Measurements from ENCODE around the gene ADAM22. TPM values are rescaled to one million over a fixed set of nuclear protein-coding genes. Genes with fewer than 3 reads are reported as not detected.

The ADAM22 gene
- polyA plus RNA-seq, 3 donors, result 12.1 to 14.0 (median 13.2) TPM

- no peak for DNase-seq
Measured at GRCh38 chr7:88215295-88215694, 281.2 kb downstream of the ADAM22 start.

- DNase-seq, result no peak
Measured at GRCh38 chr7:88216276-88216675, 282.2 kb downstream of the ADAM22 start.

DNA sequence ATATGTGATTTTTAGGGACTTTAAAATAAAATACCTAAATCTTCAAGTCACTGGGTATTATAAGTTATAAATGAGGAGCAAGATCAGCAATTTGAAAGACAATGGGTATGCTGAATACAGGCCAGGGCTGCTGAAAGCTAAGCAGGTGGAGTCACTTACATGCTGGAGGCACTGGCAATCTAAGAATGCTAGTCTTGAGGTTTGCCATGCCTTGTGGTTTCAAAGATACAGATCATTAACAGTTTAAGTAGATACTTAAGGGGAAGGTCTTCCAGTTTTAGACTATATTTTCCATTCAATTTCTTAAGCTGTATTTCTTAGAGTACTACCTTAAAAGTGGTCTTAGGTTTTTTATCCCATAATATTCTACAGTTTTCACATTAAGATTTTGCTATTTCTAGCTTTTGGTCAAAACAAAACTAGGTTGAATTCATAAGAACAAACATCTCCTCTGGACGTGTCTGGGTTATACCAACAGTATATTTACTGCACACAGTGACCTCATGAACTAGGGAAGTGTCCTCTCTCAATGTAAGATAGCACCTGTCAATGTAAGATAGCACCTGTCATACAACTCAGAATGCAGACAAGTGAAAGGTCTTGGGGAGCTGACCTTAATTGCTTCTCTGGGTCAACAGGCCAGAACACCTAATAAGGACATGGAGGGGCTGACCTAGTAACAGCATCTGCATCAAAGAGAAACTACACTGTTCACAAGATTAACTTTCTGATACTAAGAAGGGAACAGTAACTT, 283.8 kb downstream of the ADAM22 start:
- no peak for DNase-seq

DNA sequence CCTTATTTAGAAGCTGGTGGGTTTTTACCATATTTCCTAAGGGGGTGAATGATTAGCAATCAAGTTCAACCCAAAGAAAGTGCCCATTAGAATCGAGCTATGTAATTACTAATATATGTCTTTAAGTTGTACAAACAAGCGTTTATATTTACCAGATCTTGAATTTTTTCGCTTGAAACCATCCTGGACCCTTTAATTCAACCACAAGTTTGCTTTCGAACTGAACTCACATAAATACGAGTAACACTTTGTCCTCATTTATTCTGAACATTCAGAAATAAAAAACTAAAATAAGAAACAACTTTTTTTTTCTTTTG, 284.3 kb downstream of the ADAM22 start:
- DNase-seq, result no peak

DNA sequence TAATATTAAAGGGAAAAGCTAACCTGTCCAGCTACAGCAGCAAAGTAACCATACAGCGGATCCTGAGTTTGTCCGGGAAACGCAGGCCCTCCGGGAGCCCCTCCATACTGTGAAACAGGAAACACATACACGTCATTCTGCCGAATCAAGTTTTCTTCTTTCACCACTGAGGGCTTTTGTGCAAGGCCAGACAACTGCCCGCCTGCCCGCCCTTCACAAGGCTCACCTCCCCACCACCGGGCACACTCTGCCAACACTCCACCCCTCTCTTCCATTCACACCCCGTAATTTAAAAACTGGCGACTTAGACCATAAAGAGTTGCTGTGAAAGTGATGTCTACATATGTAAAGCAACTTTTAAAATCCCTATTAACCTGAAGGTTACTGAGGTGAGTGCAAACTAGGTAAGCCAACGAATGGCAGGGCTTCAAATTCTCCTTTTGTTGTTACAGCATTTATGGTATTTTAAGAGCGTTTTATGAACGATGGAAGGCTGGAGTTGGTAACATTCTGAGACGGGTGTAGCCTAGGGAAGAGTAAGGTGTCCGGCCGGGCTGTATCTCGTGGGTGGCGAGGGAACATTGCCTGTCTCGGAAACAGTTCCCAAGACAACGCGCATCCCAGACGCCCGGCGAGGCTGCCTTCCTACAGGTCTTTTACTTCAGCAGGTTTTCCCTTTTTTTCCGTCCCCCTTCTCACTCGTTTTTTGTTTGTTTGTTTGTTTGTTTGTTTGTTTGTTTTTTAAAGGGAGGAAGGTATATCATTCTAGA, 285.0 kb downstream of the ADAM22 start:
- peak; percentile 66 for DNase-seq

DNA sequence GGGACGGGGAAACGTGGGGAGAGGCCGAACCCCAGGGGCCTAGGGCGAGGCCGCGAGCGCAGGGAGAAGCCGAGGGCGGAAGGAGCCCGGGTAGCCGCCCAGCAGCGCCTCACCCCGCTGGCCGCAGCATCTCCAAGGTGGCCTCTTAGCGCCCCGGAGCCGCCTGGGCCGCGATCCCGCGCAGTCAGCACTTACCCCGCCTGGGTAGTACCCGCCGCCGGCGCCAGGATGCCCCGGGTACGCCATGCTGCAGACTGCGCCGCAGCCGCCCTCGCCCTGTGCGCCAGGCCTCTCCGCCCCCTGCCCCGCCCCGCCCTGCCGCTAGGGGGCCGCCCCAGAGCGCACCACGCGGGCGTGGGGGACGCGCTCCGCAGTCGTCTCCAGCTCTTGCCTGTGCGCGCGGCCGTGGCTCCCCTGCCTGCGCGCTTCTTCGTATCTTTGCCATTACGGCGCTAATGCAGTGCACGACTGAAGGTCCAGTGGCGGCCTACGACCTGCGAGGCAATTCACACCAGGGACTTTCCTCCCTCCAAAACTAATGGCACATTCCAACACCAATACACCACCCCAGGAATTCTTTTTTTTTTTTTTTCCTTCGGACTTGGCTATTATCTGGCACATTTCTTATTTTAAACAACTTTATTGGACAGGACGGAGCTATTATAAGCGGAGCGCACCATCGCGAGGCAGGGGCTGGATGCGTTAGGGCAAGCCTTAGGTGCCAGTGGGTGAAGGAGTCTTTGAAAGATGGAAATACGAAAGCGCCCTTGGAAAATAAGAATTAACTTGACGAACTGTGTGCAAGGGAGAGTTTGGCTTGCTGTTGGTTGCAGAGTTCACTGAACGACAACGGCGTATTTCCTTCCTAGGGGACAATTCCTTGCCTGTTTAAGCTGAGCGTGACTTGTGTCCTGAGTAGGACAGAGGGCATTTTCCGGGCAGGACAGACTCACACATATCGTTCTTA, 286.0 kb downstream of the ADAM22 start, which contains the start of gene SRI:
TSS of gene SRI (minus strand) at position 258 of the 967 bp plus-strand sequence. CDS start at position 246, 12 bp downstream.
- peak; percentile 81 for DNase-seq

GRCh38 chr7:88223265-88223664, 289.2 kb downstream of the ADAM22 start:
- no peak for DNase-seq

DNA sequence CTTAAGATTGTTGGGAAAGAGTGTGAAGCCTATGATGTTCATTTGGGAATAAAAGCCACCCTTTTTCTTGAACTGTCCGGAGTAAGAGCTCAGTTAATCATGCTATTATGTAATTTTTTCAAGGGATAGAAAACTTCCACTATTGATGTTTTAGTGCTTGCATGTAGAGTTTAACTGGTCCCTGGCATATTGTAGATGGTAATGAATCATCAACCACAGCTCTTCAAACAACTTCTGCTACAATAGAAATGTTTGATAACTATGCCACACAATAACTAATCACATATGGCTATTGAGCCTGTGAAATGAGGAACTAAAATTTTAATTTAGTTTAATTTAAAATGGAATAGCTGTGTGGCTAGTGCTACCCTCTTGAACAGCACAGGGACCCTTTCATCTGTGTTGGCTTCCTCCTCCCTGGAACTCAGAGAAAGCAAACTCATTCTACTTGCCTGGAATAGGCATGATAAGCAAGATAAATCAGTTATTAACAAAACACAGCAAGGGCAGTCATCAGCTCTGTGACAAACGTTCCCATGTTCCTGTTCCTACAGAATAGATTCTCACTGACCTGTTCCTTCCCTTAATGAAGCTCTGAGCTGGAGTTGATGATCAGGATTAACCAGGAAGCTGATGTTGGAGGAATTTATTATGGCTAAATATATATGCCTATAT, 290.7 kb downstream of the ADAM22 start:
- no peak for DNase-seq

- DNase-seq, result no peak
Measured at GRCh38 chr7:88226201-88226600, 292.1 kb downstream of the ADAM22 start.

DNA sequence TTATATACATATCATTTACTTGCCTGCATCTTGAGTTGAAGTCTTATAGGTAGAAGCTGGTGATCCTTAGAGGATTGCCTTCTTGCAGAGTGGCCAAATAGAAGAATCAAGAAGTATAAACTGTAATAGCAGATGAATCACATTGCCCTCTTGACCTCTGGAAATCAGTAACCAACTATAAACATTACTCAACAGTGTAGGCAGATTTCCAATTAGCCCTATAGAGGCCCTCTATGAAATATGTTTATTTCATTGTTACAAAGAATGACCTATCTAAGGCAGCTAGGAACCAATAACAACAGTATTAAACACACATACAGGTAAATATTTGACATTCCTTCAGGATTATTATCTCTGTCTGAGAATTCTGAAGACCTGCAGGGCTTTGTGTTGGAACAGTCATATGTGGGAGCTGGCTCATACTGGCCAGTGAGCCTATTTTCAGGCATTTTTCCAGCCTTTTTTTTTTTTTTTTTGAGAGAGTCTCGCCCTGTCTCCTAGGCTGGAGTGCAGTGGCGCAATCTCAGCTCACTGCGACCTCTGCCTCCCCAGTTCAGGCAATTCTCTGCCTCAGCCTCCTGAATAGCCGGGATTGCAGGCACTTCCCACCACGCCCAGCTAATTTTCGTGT, 292.9 kb downstream of the ADAM22 start:
- DNase-seq, result peak; percentile 16

DNA sequence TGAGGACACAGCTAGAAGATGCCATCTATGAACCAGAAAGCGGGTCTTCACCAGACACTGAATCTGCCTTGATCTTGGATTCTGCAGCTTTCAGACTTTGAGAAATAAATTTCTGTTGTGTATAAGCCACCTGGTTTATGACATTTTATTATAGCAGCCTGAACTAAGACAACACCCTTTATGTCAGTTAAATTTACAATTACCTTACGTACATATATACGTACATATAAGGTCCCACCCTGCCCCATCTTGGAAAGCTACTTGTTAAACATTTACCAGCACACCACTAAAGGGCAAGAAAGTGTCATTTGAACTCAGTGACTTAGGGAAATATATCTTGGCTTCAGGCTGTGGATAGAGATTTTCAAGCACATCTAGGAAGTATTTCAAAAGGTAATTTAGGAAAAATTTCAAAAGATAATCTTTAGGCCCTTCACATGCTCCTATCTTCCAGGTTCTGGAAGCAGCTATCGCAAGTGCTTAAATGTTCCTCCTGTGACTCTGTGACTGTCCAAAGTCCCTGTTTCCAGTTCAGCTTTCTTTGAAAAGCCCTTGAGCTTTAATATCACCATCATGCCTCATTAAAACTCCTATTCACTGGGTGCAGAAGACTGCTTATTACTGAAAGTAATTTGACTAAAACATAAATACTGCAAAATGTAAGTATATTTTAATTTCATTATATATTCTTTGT, 295.4 kb downstream of the ADAM22 start:
- no peak for DNase-seq

DNA sequence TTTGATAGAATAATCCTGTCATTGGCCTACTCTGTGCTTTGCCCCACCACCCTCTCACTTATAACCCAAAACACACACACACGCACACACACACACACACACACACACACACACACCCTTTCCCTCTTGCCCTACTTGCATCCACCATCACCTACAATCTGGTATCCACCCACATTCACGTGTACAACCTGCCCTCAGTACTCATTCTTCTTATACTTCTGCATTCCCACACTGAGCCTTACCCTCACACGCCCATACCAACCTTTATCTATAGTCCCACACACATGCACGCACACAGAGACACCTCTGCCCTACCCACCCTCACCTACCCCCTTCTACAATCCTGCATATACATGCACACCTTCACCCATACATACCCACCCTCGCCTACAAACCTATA, 296.6 kb downstream of the ADAM22 start:
- no peak for DNase-seq

DNA sequence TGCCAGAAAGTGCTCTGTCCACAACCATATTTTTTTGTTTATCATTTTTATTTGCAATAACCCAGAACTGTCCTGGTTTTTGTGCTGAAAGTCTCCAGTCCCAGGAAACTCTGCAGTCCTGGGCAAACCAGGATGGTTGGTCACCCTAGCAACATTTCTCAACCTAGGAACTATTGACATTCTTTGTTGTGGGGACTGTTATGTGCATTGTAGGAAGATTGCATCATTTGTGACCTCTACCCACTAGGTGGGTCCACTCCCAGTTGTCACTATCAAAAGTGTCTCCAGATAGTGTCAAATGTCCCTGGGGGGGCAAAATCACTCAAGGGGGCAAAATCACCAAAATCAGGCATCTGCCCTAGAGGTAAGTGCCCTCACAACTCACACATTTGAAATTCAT, 299.8 kb downstream of the ADAM22 start:
- no peak for DNase-seq

- no peak for DNase-seq
Measured at GRCh38 chr7:88239852-88240251, 305.8 kb downstream of the ADAM22 start.

GRCh38 chr7:88243345-88243909, 309.4 kb downstream of the ADAM22 start:
- DNase-seq, result peak; percentile 56

- DNase-seq, result no peak
Measured at GRCh38 chr7:88244258-88244657, 310.2 kb downstream of the ADAM22 start.
